ENCODE data around the gene SCEL. TPM values are rescaled to one million over a fixed set of nuclear protein-coding genes. Genes with fewer than 3 reads are reported as not detected.

The SCEL gene
- total and polyA plus RNA-seq, 2 experiments from 2014 or later: 5.4 to 5.8 TPM

DNA sequence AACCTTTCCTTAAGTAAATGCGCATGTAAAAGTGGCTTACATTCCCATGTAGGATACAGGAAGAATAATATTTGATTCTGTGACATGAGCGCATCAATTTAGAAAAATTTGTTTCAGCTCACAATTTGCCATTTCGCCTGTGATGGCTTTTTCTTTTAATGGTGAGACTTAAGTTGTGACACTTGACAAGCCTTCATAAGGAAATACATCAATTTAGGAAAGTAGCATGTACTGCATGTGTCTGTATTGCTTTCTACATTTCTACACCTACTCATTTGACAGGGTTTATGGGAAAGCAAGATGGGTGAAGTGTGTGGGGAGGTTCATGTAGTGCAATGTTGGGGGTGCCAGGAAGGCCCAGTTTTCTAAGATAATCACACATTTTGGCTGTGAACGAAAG, 12.1 kb upstream of the SCEL start:
- WGBS (ENCODE audit: low lambda C conversion rate, missing lambda C conversion rate): 94% methylated on average over 4 of the region's 4 CpGs
- Histone ChIP-seq H3K27me3 (no peaks in the 10 kb centered on the region), H3K4me2 (no peak overlapping the region), H3K9me2 (replicated peaks; ENCODE audit: insufficient read depth) (no peaks in the 10 kb centered on the region), H3K79me2 (no peaks in the 10 kb centered on the region), H3K4me1 (ENCODE audit: insufficient read depth) (no peaks in the 10 kb centered on the region), H3K27ac (no peak overlapping the region), H3K4me3 (no peak overlapping the region), H4K20me1 (ENCODE audit: insufficient read depth, poor library complexity, severe bottlenecking) (no peaks in the 10 kb centered on the region), H3K36me3 (replicated peaks; ENCODE audit: insufficient read depth, low read depth) (no peaks in the 10 kb centered on the region), H3K9me3 (ENCODE audit: low read depth) (no peaks in the 10 kb centered on the region), H2AFZ (no peak overlapping the region)
- no peak for DNase-seq (ENCODE audit: low spot score)
- TF ChIP-seq EZH2 (IDR thresholded peaks at IDR 0.05; ENCODE audit: borderline replicate concordance) (no peak), EZH2phosphoT487 (IDR thresholded peaks at IDR 0.05; ENCODE audit: low read depth, severe bottlenecking, unreplicated experiment) (no peak), CTCF (IDR thresholded peaks at IDR 0.05; ENCODE audit: poor library complexity) (no peak)

DNA sequence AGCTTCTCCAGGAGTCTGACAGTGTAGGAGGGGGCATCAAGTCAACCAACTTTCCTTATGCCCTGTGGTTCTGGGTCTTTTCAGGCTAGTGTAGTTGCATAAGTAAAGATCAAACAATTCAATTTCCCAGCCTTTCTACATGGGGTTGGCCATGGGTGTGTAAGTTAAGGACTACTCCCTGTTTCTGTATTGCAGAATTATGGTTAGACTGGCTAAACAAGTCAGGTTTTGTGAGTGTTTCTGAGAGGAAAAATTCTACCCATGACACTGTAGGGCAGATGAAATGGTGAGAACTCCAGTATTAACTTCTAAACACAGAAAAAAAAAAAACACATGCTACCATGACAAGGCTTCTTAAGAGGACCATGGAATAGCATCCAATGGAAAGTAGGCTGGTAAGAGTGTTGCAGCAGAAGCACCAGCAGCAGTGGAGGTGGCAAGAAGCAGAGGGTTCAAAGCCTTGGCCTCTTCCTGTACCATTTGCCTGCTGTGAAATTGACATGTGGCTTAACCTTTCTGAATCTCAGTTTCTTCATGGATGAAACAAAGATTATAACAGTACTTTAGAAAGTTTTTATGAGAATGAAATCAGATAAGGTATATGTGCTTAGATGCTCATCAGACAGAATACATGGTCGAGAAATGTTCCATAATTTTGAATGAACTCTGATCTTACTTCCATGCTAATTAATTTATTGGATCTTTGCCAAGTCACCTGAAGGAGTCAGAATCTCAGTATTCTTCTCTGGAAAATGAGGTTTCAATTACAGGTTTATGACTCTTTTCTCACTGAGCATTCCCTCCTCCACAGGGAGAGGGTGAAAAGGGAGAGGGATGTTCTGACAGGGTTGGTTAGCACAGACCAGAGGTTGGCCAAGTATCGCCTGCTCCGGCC, 11.4 kb upstream of the SCEL start:
- DNase-seq (ENCODE audit: low spot score): no peak
- Histone ChIP-seq H3K4me2 (no peak overlapping the region), H3K4me3 (no peak overlapping the region), H3K9me3 (ENCODE audit: low read depth) (no peaks in the 10 kb centered on the region), H2AFZ (no peak overlapping the region), H3K79me2 (no peaks in the 10 kb centered on the region), H3K4me1 (ENCODE audit: insufficient read depth) (no peaks in the 10 kb centered on the region), H4K20me1 (ENCODE audit: insufficient read depth, poor library complexity, severe bottlenecking) (no peaks in the 10 kb centered on the region), H3K36me3 (replicated peaks; ENCODE audit: insufficient read depth, low read depth) (no peaks in the 10 kb centered on the region), H3K9me2 (replicated peaks; ENCODE audit: insufficient read depth) (no peaks in the 10 kb centered on the region), H3K27ac (peak overlapping the region; percentile 20), H3K27me3 (no peaks in the 10 kb centered on the region)
- 96% methylated on average over 3 of the region's 3 CpGs for WGBS (ENCODE audit: low lambda C conversion rate, missing lambda C conversion rate)
- TF ChIP-seq CTCF (IDR thresholded peaks at IDR 0.05; ENCODE audit: poor library complexity): no peak
- TF ChIP-seq EZH2phosphoT487 (IDR thresholded peaks at IDR 0.05; ENCODE audit: low read depth, severe bottlenecking, unreplicated experiment): no peak
- TF ChIP-seq EZH2 (IDR thresholded peaks at IDR 0.05; ENCODE audit: borderline replicate concordance): no peak

DNA sequence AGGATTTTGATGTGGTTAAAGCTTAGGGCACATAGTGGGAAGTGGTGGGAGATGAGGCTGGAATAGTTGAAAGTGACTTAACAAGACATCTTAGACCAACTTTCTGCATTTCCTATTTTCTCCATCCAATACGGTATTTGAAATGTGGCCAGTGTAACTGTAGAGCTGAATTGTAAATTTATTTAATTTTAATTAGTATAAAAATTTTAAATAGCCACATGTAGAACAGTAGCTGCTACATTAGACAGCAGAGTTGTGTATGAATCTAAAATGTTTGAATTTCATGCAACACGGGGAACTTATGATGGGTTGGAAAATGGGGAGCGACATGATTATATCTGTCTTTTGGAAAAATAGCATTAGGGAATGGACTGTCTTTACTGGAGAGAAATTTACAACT, 7.1 kb upstream of the SCEL start:
- H3K36me3 ChIP-seq (replicated peaks; ENCODE audit: insufficient read depth, low read depth): no peaks in the 10 kb centered on the region
- H3K27me3 ChIP-seq: no peaks in the 10 kb centered on the region
- WGBS (ENCODE audit: low lambda C conversion rate, missing lambda C conversion rate): 94% methylated on average over 3 of the region's 3 CpGs
- TF ChIP-seq EZH2phosphoT487 (IDR thresholded peaks at IDR 0.05; ENCODE audit: low read depth, severe bottlenecking, unreplicated experiment): no peak
- no peak for TF ChIP-seq EZH2 (IDR thresholded peaks at IDR 0.05; ENCODE audit: borderline replicate concordance)
- no peak for TF ChIP-seq CTCF (IDR thresholded peaks at IDR 0.05; ENCODE audit: poor library complexity)
- H4K20me1 ChIP-seq (ENCODE audit: insufficient read depth, poor library complexity, severe bottlenecking): no peaks in the 10 kb centered on the region
- no peaks in the 10 kb centered on the region for H3K4me1 ChIP-seq (ENCODE audit: insufficient read depth)
- no peaks in the 10 kb centered on the region for H3K9me2 ChIP-seq (replicated peaks; ENCODE audit: insufficient read depth)
- H3K4me3 ChIP-seq: no peak overlapping the region
- no peak overlapping the region for H3K4me2 ChIP-seq
- H3K79me2 ChIP-seq: no peaks in the 10 kb centered on the region
- no peak for DNase-seq (ENCODE audit: low spot score)
- H2AFZ ChIP-seq: no peak overlapping the region
- H3K27ac ChIP-seq: no peak overlapping the region
- no peaks in the 10 kb centered on the region for H3K9me3 ChIP-seq (ENCODE audit: low read depth)

Measured in hepatocyte (in vitro differentiated cells).